ENCODE data around the gene RBM7.

- TF ChIP-seq POLR2AphosphoS5 (IDR thresholded peaks at IDR 0.05) (no peak), CTCF (IDR thresholded peaks at IDR 0.05) (no peak), EP300 (IDR thresholded peaks at IDR 0.05) (no peak), POLR2A (IDR thresholded peaks at IDR 0.05; ENCODE audit: low read depth) (no peak)
These were observed 16.0 kb downstream of the RBM7 start for GRCh38 chr11:114416441-114416961.

Measured in esophagus muscularis mucosa (tissue), 4 donors.